Loucy (cell line): ENCODE data around the gene LBP.

ENCODE experiments used
- H2AFZ ChIP-seq: fragments of 200-600 bp; sonication (generic); 2 replicates; pipeline ENCODE4 v1.6.0; 2016; ENCODE audit warnings: antibody characterized with exemption, mild to moderate bottlenecking, low read length, moderate library complexity
- H3F3A ChIP-seq: fragments of 200-600 bp; 2 replicates; pipeline ENCODE4 v1.6.0; 2016; ENCODE audit warnings: antibody characterized with exemption, low read depth, mild to moderate bottlenecking
- H3K27me3 ChIP-seq: fragments of 200-600 bp; sonication (generic); 2 replicates; pipeline ENCODE4 v1.6.1; 2014; ENCODE audit warnings: low read length, mild to moderate bottlenecking; ENCODE audit not compliant: insufficient read depth, poor library complexity, severe bottlenecking
- H3K36me3 ChIP-seq: fragments of 200-600 bp; sonication (generic); 2 replicates; pipeline ENCODE4 v1.6.1; 2016; ENCODE audit warnings: low read length; ENCODE audit not compliant: insufficient read depth
- H3K4me1 ChIP-seq: fragments of 200-600 bp; sonication (generic); 2 replicates; pipeline ENCODE4 v1.5.1; 2014; ENCODE audit warnings: low read length, mild to moderate bottlenecking; ENCODE audit not compliant: insufficient read depth, poor library complexity, severe bottlenecking
- H3K4me2 ChIP-seq: fragments of 200-600 bp; sonication (generic); 2 replicates; pipeline ENCODE4 v1.6.0; 2014; ENCODE audit warnings: antibody characterized with exemption, low read length, low read depth, mild to moderate bottlenecking; ENCODE audit not compliant: poor library complexity, severe bottlenecking
- H3K4me3 ChIP-seq: fragments of 200-600 bp; sonication (generic); 2 replicates; pipeline ENCODE4 v1.5.1; 2014; ENCODE audit warnings: low read length, mild to moderate bottlenecking, mixed read lengths; ENCODE audit not compliant: poor library complexity, severe bottlenecking
- H3K79me2 ChIP-seq: fragments of 200-600 bp; sonication (generic); 2 replicates; pipeline ENCODE4 v1.6.1; 2014; ENCODE audit warnings: low read length; ENCODE audit not compliant: insufficient read depth
- H3K9ac ChIP-seq: fragments of 200-600 bp; sonication (generic); 2 replicates; pipeline ENCODE4 v1.6.0; 2014; ENCODE audit warnings: mild to moderate bottlenecking, low read depth, low read length, moderate library complexity; ENCODE audit not compliant: poor library complexity, severe bottlenecking
- H3K9me2 ChIP-seq: fragments of 200-600 bp; sonication (generic); replicated peaks from 2 replicates; pipeline ENCODE4 v1.6.1; 2016; ENCODE audit warnings: low read depth, low read length, mixed read lengths
- H3K9me3 ChIP-seq: fragments of 200-600 bp; sonication (generic); 2 replicates; pipeline ENCODE4 v1.6.1; 2014; ENCODE audit warnings: mild to moderate bottlenecking, antibody characterized with exemption, low read length, low read depth; ENCODE audit not compliant: insufficient read depth
- H4K20me1 ChIP-seq: fragments of 200-600 bp; sonication (generic); 2 replicates; pipeline ENCODE4 v1.6.0; 2014; ENCODE audit warnings: antibody characterized with exemption, low read length, mild to moderate bottlenecking; ENCODE audit not compliant: insufficient read depth, poor library complexity, severe bottlenecking
- EZH2phosphoT487 ChIP-seq: fragments of 200-600 bp; IDR thresholded peaks from 2 replicates; pipeline ENCODE4 v1.6.1; 2018; ENCODE audit warnings: antibody characterized with exemption, mild to moderate bottlenecking, moderate library complexity, borderline replicate concordance
- TF ChIP-seq, protein P1 (sequence below): fragments of 200-600 bp; sonication (generic); conservative IDR thresholded peaks from 2 replicates; pipeline ENCODE4 v1.5.1; 2014; ENCODE audit warnings: mild to moderate bottlenecking, antibody characterized with exemption, low read length

LBP gene

DNA sequence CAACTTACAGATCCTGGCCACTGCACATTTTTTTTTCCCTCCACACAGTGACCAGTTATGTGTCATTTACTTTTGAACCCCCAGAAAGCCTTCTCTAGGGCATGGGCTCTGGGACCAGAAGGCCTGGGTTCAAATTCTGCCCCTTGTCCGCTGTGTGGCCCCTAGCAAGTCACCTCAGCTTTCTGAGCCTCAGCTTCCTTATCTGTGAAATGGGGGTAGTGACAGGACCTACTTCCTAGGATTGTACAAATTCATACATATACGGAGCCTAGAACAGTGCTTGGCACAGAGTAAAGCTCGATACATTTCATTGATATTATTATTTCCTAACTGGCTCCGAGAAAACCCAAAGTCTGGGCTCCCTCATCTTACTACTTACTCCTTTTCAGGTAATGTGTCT is 40.7 kb upstream of the LBP start:
- Histone ChIP-seq H3K36me3 (no peaks in the 10 kb centered on the region), H3K79me2 (no peaks in the 10 kb centered on the region), H4K20me1 (no peaks in the 10 kb centered on the region), H3K27me3 (no peaks in the 10 kb centered on the region), H2AFZ (no peak overlapping the region), H3K4me2 (no peak overlapping the region), H3K9me2 (no peaks in the 10 kb centered on the region), H3F3A (no peaks in the 10 kb centered on the region), H3K4me1 (peaks cover 19% of the 10 kb centered on the region), H3K9me3 (no peaks in the 10 kb centered on the region), H3K9ac (no peak overlapping the region), H3K4me3 (no peak overlapping the region)
- TF ChIP-seq, protein P1, sequence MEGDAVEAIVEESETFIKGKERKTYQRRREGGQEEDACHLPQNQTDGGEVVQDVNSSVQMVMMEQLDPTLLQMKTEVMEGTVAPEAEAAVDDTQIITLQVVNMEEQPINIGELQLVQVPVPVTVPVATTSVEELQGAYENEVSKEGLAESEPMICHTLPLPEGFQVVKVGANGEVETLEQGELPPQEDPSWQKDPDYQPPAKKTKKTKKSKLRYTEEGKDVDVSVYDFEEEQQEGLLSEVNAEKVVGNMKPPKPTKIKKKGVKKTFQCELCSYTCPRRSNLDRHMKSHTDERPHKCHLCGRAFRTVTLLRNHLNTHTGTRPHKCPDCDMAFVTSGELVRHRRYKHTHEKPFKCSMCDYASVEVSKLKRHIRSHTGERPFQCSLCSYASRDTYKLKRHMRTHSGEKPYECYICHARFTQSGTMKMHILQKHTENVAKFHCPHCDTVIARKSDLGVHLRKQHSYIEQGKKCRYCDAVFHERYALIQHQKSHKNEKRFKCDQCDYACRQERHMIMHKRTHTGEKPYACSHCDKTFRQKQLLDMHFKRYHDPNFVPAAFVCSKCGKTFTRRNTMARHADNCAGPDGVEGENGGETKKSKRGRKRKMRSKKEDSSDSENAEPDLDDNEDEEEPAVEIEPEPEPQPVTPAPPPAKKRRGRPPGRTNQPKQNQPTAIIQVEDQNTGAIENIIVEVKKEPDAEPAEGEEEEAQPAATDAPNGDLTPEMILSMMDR: no peak
- TF ChIP-seq EZH2phosphoT487: no peak

DNA sequence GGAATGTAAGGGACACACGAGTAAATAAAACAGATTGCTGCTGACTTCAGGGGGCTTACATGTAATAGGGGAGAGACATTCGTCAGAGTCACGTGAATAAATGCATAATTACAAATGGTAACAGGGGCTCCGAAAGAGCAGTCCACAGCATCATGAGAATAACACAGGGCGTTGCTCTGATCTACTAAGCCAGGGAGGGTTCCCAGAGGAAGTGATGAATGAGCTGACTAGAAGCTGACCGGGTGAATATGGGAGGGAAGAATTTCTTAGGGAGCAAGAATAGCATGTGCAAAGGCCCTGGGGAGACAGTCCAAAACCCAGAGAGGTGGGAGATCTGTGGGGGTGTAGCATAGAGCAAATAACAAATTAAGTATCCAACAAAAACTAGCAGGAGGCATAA is 39.9 kb upstream of the LBP start:
- Histone ChIP-seq H3K36me3 (no peaks in the 10 kb centered on the region), H3K27me3 (no peaks in the 10 kb centered on the region), H3K4me1 (peaks cover 19% of the 10 kb centered on the region), H3K79me2 (no peaks in the 10 kb centered on the region), H3K9me3 (no peaks in the 10 kb centered on the region), H3K4me3 (no peak overlapping the region), H3F3A (no peaks in the 10 kb centered on the region), H4K20me1 (no peaks in the 10 kb centered on the region), H2AFZ (no peak overlapping the region), H3K9me2 (no peaks in the 10 kb centered on the region), H3K9ac (no peak overlapping the region), H3K4me2 (no peak overlapping the region)
- TF ChIP-seq EZH2phosphoT487: no peak
- TF ChIP-seq, protein P1: no peak

DNA sequence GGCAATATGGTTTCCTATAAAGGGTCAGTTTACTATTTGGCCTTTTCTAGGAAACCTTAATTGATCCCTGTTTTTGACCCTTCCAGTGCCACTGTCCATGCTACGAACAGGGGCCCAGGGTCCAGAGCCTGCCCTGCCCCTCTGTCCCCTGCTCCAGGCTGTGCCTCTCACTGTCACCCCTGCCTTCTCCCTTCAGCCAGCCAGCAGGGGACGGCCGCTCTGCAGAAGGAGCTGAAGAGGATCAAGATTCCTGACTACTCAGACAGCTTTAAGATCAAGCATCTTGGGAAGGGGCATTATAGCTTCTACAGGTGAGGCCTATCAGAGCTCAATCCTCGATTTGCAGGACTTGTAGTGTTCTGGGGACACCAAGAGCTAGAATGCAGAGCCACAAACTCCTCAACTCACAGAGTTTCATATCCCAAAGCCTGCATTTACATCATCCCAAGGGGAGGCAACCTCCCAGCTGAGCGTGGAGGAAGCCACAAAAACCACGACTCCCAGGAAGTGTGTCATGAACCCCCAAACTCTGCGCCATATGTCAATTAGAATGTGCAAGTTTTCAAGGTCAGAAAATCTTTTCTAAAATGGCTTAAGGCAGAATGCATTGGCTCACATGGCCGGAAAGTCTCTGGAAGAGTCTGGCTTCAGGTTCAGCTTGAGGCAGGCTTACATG is 38.8 kb upstream of the LBP start:
- H2AFZ ChIP-seq: no peak overlapping the region
- H3K4me1 ChIP-seq: peaks cover 19% of the 10 kb centered on the region
- no peaks in the 10 kb centered on the region for H3K9me3 ChIP-seq
- H3K79me2 ChIP-seq: no peaks in the 10 kb centered on the region
- TF ChIP-seq, protein P1: no peak
- no peak for TF ChIP-seq EZH2phosphoT487
- H3K27me3 ChIP-seq: no peaks in the 10 kb centered on the region
- H3K9ac ChIP-seq: no peak overlapping the region
- H3K4me3 ChIP-seq: no peak overlapping the region
- no peaks in the 10 kb centered on the region for H4K20me1 ChIP-seq
- H3K4me2 ChIP-seq: no peak overlapping the region
- H3K36me3 ChIP-seq: no peaks in the 10 kb centered on the region
- no peaks in the 10 kb centered on the region for H3K9me2 ChIP-seq
- no peaks in the 10 kb centered on the region for H3F3A ChIP-seq
